ENCODE data around the gene DLST.

DLST gene

DNA sequence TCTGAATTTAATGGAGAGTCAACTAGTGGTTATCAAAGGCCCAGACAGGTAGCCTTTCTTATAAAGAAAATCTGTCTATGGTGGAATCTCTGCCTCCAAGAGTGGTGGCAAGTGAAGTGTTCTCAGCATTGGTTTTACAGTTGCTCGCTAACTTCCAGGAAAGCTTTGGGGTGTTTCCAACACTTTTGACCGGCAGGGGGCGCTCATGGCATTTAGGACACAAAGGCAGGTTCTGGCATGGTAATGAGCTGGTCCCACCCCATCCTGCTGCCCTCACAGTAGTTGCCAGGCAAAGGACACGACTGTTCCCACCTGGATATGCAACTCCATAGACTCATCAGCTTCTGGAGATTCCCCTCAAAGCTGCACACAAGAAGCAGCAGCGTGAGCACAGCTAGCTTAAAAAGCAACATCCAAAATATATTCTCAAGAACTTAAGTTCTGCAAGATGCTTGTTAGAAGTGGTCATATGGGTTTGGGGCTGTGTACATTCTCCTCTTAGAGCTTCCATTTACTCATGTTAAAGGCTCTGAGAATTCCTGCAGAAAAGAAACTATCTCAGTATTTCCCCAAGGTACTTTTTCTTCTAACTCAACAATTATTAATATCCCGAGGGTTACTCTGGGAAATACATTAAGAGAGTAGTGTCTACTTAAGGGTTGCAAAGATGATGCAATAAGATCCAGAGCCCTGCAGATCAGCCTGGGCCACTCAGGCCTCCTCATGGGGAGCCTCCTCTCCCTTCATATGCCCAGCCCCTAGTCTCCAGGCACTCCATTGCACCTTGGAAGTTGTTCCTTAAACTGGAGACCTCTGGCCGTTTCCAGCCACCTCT, 20.6 kb upstream of the DLST start:
- DNase-seq, result no peak

DNA sequence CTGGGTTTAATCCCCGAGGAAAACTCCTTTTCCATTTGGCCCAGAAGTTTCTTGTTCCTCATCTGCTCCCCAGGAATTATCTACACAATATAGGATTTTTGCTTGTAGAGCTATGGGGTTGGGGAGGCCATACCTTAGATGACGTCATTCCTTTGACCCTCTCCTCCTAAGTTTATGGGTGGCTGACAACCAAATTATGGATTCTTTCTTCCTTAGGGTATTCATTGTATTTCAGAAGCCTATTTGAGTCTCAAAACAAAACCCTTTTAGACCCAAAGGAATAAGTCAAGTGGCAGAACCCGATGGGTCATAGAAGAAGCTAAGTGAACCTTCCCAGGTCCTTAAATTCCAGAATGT, 20.0 kb upstream of the DLST start:
- no peak for DNase-seq

GRCh38 chr14:74863274-74863673, 18.4 kb upstream of the DLST start:
- no peak for DNase-seq

DNA sequence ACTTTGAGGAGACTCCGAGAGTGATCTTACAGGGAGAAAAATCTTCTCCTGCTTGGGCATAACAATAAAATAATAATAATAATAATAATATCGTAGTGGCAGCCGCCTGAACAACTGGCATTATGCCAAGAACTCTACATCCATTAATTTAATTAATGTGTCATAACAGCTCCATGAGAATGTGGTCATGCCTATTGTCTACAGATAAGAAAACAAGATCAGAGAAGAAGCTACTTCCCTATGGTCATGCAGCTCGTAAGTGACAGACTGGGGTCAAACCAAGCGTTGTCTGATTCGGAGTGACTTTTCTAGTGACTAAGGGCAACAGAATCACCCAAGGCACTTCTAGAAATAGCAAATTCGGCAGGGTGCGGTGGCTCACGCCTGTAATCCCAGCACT, 17.5 kb upstream of the DLST start:
- no peak for DNase-seq

DNA sequence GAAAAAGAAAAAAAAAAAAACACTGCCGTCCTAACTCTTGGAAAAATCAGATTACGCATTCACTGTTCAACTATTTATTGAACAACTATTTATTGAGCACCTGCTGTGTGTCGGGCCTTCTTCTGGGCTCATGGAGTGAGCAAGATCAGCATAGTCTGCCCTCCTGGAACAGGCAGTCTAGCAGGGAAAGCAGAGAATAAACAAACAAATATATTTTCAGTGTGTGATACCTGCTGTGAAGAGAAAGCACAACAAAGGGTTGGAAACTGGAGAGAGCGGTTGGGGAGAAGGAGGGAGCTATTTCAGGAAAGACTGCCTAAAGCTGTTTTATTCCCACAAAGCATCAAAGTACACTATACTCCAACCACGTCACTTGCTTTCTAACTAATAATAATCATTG, 16.6 kb upstream of the DLST start:
- DNase-seq, result no peak

GRCh38 chr14:74866708-74867389, 14.9 kb upstream of the DLST start:
- no peak for DNase-seq

DNA sequence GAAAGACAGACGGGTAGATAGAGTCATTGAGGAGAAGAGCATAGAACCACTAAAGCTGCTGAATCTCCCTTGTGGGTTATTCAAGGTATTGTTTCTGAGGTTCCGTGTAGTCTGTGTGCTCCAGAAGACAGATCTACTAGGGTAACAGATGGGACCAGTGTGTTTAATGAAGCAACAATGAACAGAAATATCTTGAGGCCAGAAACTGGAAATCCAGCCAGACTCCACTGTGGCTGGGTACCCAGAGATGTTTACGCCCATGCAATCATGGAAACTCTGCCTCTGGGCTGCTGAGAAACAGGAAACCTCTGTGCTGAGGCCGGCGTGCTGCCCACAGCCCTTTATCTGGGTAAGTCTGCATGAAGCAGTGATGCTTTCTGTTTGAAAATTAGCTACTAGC, 14.0 kb upstream of the DLST start:
- no peak for DNase-seq

DNA sequence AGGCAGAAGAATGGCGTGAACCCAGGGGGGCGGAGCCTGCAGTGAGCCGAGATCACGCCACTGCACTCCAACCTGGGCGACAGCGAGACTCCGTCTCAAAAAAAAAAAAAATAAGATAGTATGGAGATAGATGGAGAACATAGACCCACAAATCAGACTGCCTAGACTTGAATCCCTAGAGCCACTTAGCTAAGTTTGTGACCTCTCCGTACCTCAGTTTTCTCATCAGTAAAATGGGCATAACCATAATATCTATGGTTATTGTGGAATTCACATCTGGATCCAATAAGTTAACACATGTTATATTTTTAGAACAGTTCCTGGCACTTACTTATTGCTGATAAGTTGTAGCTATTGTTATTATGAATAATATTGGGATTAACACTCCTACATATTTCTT, 13.0 kb upstream of the DLST start:
- no peak for DNase-seq

- no peak for DNase-seq
Observed at GRCh38 chr14:74871819-74872218, 9.9 kb upstream of the DLST start.

- DNase-seq, result no peak
Observed at GRCh38 chr14:74875204-74875603, 6.5 kb upstream of the DLST start.

- no peak for DNase-seq
Observed at GRCh38 chr14:74875941-74876913, 5.5 kb upstream of the DLST start, which contains the start of gene PROX2. TSS of gene PROX2 (minus strand) at chr14:74876145. CDS start at chr14:74863834, 12,311 bp downstream.

DNA sequence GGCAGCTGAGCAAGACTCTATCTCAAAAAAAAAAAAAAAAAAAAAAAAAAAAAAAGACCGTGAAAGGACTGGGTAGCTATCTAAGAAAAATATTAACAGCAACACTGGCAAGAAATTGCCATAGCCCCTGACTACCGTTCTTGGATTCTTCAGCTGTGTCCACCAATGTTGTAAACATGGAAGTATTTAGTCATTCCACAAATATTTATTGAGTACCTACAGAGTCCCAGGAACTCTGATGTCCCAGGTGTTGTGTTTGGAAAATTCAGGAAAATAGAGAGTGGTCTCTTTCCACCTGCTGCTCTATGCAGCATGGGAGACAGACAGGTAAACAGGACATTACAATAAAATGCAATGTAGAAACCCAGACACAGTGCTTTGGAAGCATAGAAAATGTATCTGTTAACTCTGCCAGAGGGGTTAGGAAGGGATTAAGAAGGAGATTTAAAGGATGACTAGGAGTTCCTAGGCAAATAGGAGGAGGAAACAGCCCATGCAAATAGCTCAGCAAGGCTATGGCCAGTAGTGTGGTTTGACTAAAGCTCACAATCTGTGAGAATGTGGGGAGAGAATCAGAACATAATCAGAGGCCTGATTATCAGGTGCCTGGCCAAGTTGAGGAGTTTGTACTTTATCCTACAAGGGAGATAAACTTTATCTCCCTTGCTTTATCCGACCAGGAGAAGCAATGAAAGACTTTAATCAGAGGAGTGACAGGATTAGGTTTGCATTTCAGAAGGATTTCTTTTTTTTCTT, 2.1 kb upstream of the DLST start:
- no peak for DNase-seq

DNA sequence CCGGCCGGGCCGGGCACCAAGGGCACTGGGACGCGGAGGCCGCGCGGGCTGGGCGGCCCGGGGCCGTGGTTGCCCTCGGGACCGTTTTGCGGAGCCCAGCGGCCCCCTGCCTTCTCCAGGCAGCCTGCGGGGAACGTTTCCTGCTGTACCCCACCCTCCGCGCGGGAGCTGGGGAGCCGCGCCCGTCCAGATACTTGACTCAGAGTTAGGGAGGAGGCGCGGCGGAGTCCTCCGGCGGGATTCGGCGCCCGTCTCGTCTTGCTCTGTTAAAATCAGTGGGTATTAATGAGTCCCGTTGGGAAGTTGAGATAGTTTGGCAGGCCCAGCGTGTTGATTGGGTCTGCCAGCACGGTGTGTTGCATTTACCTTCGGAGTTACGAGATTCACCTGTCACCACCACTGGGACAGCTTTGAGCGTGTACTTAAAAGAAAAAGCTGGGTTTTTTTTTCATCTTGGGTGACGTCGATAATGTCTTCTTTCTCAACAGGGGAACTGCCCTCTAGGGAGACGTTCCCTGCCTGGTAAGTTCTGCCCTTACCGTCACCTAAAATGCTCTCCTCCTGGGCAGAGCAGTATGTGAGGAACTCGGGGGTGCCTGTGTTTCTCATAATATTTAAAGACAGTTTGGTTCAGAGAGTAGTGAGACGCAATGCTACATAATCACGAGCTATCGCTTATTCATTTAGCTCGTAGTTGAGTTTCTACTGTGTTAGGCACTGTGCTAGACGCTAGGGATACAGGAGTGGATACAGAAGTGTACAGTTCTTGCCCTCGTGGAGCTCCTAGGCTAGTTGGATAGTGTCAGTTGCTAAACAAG, 596 bp downstream of the DLST start:
- no peak for DNase-seq

GRCh38 chr14:74886001-74886400, 4.3 kb downstream of the DLST start:
- no peak for DNase-seq

DNA sequence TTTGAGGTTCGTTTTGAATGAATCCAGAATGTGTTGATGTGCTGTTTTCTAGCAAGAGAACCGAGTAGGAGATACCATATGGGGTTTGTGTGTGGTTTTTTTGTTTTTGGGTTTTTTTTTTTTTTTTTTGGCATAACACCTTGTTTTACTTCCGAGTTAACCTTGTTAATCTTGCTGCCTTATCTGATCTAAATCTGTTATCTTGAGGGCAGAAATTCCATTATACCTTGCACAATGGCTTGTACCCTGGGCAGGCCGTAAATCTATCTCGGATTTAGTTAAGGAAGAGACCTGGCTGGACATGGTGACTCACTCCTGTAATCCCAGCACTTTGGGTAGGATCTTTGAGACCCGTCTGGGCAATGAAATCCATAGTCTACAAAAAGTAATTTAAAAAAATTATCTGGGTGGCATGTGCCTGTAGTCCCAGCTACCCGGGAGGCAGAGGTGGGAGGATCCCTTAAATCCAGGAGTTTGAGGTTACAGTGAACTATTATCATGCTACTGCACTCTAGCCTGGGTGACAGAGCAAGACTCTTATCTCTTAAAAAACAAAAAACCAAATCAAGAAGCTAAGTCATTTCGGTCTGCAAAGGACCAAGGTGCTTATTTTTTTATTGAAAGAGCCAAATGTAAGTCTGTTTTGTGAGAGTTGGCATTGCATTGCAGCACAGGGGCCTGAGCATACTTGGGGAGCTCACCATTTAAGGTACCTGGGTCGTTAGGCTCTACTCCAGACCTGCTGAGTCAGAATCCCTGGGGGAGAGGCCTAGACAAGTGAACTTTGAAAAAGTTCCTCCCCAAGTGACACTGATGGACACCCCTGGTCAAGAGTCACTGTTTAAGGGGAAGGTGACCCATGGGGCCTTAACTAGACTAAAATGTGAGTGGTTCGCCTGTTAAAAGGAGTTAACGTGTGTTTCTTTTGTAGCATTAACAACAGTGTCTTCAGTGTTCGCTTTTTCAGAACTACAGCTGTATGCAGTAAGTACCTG, 6.7 kb downstream of the DLST start:
- DNase-seq, result no peak

GRCh38 chr14:74890262-74890661, 8.5 kb downstream of the DLST start:
- no peak for DNase-seq

DNA sequence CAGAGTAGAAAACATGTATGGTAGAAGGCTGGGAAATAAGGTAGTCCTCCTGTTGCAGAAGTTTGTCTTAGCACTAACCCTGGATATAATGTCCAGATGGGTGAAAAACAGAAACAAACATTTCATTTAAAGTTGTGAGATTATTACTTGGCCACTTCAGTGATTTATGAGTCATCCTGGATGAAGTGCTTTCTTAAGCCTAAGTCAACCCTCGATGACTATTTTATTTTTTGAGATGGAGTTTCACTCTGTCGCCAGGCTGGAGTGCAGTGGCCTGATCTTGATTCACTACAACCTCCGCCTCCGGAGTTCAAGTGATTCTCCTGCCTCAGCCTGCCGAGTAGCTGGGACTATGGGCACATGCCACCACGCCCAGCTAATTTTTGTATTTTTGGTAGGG, 10.2 kb downstream of the DLST start:
- DNase-seq, result no peak

- no peak for DNase-seq
Observed at GRCh38 chr14:74892745-74893144, 11.0 kb downstream of the DLST start.

- DNase-seq, result no peak
Observed at GRCh38 chr14:74893614-74894091, 11.9 kb downstream of the DLST start.

GRCh38 chr14:74896400-74896799, 14.7 kb downstream of the DLST start:
- DNase-seq, result no peak

Measured in SIG-M5 (cell line).